ENCODE data around the gene ADIPOR1. TPM values are rescaled to one million over a fixed set of nuclear protein-coding genes. Genes with fewer than 3 reads are reported as not detected.
"Not testable (repeated sequence)": the region's sequence is repeated elsewhere in the genome, so short reads cannot be mapped to it uniquely, and the experiment has no call there.

ADIPOR1 gene
- total RNA-seq, 1 donor from 2014 or later = 48.4 TPM

- Mint-ChIP-seq H3K4me3 (ENCODE audit: unreplicated experiment) (no peak overlapping the region), H3K9me3 (ENCODE audit: unreplicated experiment) (no peaks in the 10 kb centered on the region), H3K27ac (ENCODE audit: unreplicated experiment) (no peak overlapping the region), H3K27me3 (ENCODE audit: unreplicated experiment) (no peaks in the 10 kb centered on the region), H3K4me1 (ENCODE audit: low read depth, unreplicated experiment) (no peaks in the 10 kb centered on the region), H3K36me3 (ENCODE audit: unreplicated experiment) (peaks cover 1% of the 10 kb centered on the region)
- no peak for TF ChIP-seq CTCF (IDR thresholded peaks at IDR 0.05; ENCODE audit: partially characterized antibody, unreplicated experiment)
- no peak for DNase-seq
These were observed 19.7 kb downstream of the ADIPOR1 start for GRCh38 chr1:202938287-202938925.

- H3K36me3 Mint-ChIP-seq (ENCODE audit: unreplicated experiment); H3K9me3 Mint-ChIP-seq (ENCODE audit: unreplicated experiment); H3K27me3 Mint-ChIP-seq (ENCODE audit: unreplicated experiment); H3K27ac Mint-ChIP-seq (ENCODE audit: unreplicated experiment); H3K4me1 Mint-ChIP-seq (ENCODE audit: low read depth, unreplicated experiment); H3K4me3 Mint-ChIP-seq (ENCODE audit: unreplicated experiment); DNase-seq: not testable (repeated sequence)
These were observed 21.7 kb downstream of the ADIPOR1 start for GRCh38 chr1:202936409-202936808.

- Mint-ChIP-seq H3K36me3 (ENCODE audit: unreplicated experiment) (peaks cover 4% of the 10 kb centered on the region), H3K27ac (ENCODE audit: unreplicated experiment) (no peak overlapping the region), H3K4me1 (ENCODE audit: low read depth, unreplicated experiment) (no peaks in the 10 kb centered on the region), H3K9me3 (ENCODE audit: unreplicated experiment) (no peaks in the 10 kb centered on the region), H3K27me3 (ENCODE audit: unreplicated experiment) (no peaks in the 10 kb centered on the region), H3K4me3 (ENCODE audit: unreplicated experiment) (no peak overlapping the region)
- TF ChIP-seq CTCF (IDR thresholded peaks at IDR 0.05; ENCODE audit: partially characterized antibody, unreplicated experiment) = no peak
- DNase-seq = no peak
These were observed 22.3 kb downstream of the ADIPOR1 start for GRCh38 chr1:202935844-202936243.

GRCh38 chr1:202934755-202935154 is 23.4 kb downstream of the ADIPOR1 start:
- Mint-ChIP-seq H3K27ac (ENCODE audit: unreplicated experiment) (no peak overlapping the region), H3K9me3 (ENCODE audit: unreplicated experiment) (no peaks in the 10 kb centered on the region), H3K4me3 (ENCODE audit: unreplicated experiment) (no peak overlapping the region), H3K36me3 (ENCODE audit: unreplicated experiment) (peaks cover 4% of the 10 kb centered on the region), H3K4me1 (ENCODE audit: low read depth, unreplicated experiment) (no peaks in the 10 kb centered on the region), H3K27me3 (ENCODE audit: unreplicated experiment) (no peaks in the 10 kb centered on the region)
- DNase-seq = no peak
- no peak for TF ChIP-seq CTCF (IDR thresholded peaks at IDR 0.05; ENCODE audit: partially characterized antibody, unreplicated experiment)

GRCh38 chr1:202932476-202932875 is 25.6 kb downstream of the ADIPOR1 start:
- no peak for DNase-seq
- no peak for TF ChIP-seq CTCF (IDR thresholded peaks at IDR 0.05; ENCODE audit: partially characterized antibody, unreplicated experiment)
- Mint-ChIP-seq H3K27me3 (ENCODE audit: unreplicated experiment) (no peaks in the 10 kb centered on the region), H3K4me1 (ENCODE audit: low read depth, unreplicated experiment) (no peaks in the 10 kb centered on the region), H3K9me3 (ENCODE audit: unreplicated experiment) (no peaks in the 10 kb centered on the region), H3K4me3 (ENCODE audit: unreplicated experiment) (no peak overlapping the region), H3K27ac (ENCODE audit: unreplicated experiment) (no peak overlapping the region), H3K36me3 (ENCODE audit: unreplicated experiment) (peaks cover 4% of the 10 kb centered on the region)

Data from glutamatergic neuron (in vitro differentiated cells).